Activated CD8-positive, alpha-beta T cell treated with anti-CD3 and anti-CD28 coated beads for 36 hours (primary cell): ENCODE data around the gene MAS1. TPM values are rescaled to one million over a fixed set of nuclear protein-coding genes. Genes with fewer than 3 reads are reported as not detected.

Experiments
- ATAC-seq: fragments of 200-7000 bp; cut with Tn5 transposase; one replicate; pipeline ENCODE4 v1.10.0; 2021; ENCODE audit warnings: mild to moderate bottlenecking, moderate library complexity
- CTCF ChIA-PET: fragments of 350-600 bp; sonication (Branson Sonifier 250); formaldehyde crosslinking; loops from one replicate; lab custom pipeline; 2021; ENCODE audit warnings: antibody characterized with exemption; lab: Charles Lee
- POLR2A ChIA-PET: fragments of 350-600 bp; sonication (Branson Sonifier 250); formaldehyde crosslinking; loops from one replicate; lab custom pipeline; 2021; ENCODE audit warnings: antibody characterized with exemption; lab: Charles Lee
- DNase-seq: peaks from one replicate; pipeline ENCODE4 v3.0.0-alpha.2; 2020
- H3K27ac Mint-ChIP-seq: one replicate; pipeline ENCODE4 v1.8.0; 2021; ENCODE audit warnings: mild to moderate bottlenecking, mixed read lengths
- H3K27me3 Mint-ChIP-seq: one replicate; pipeline ENCODE4 v1.8.0; 2021; ENCODE audit warnings: mixed read lengths
- H3K36me3 Mint-ChIP-seq: one replicate; pipeline ENCODE4 v1.8.0; 2021; ENCODE audit warnings: low read depth, mixed read lengths
- H3K4me1 Mint-ChIP-seq: one replicate; pipeline ENCODE4 v1.8.0; 2021; ENCODE audit warnings: low read depth, mixed read lengths
- H3K4me3 Mint-ChIP-seq: one replicate; pipeline ENCODE4 v1.8.0; 2021; ENCODE audit warnings: mild to moderate bottlenecking, moderate library complexity, mixed read lengths
- H3K9me3 Mint-ChIP-seq: one replicate; pipeline ENCODE4 v1.8.0; 2021; ENCODE audit warnings: mixed read lengths
- CTCF ChIP-seq: fragments of 200-600 bp; IDR thresholded peaks from one replicate; pipeline ENCODE4 v1.8.0; 2022; ENCODE audit warnings: antibody characterized with exemption, mild to moderate bottlenecking
- intact Hi-C: fragments of 100-400 bp; cut with micrococcal nuclease; formaldehyde crosslinking; loops from one replicate; pipeline ENCODE4 v1.10.0; 2022
- total RNA-seq, 2 experiments: library from RNA; stranded (reverse); gene quantifications; one replicate each; pipeline ENCODE4 v1.2.3, GENCODE V29; 2021

The MAS1 gene
- total RNA-seq, 2 experiments from 2014 or later: not detected

GRCh38 chr6:159886270-159886669, 4.5 kb upstream of the MAS1 start:
- no peak overlapping the region for H3K4me3 Mint-ChIP-seq
- ChIA-PET POLR2A (interaction anchor here (1.0 kb wide), 1 partner anchor 11 kb away, joined by 3 read pairs; no protein-coding TSS in a partner anchor), CTCF (no interaction called here)
- no peak for TF ChIP-seq CTCF
- ATAC-seq: no peak
- H3K4me1 Mint-ChIP-seq: no peaks in the 10 kb centered on the region
- no peak for DNase-seq
- no peaks in the 10 kb centered on the region for H3K9me3 Mint-ChIP-seq
- H3K27ac Mint-ChIP-seq: no peak overlapping the region
- H3K36me3 Mint-ChIP-seq: no peaks in the 10 kb centered on the region
- peaks cover 14% of the 10 kb centered on the region for H3K27me3 Mint-ChIP-seq
- intact Hi-C loops: no loop called here

GRCh38 chr6:159887146-159887545, 3.6 kb upstream of the MAS1 start:
- CTCF ChIA-PET: no interaction called here
- no peaks in the 10 kb centered on the region for H3K36me3 Mint-ChIP-seq
- H3K27me3 Mint-ChIP-seq: peaks cover 18% of the 10 kb centered on the region
- no peak overlapping the region for H3K4me3 Mint-ChIP-seq
- no peaks in the 10 kb centered on the region for H3K9me3 Mint-ChIP-seq
- H3K27ac Mint-ChIP-seq: no peak overlapping the region
- ATAC-seq (no peak), DNase-seq (no peak)
- H3K4me1 Mint-ChIP-seq: no peaks in the 10 kb centered on the region
- TF ChIP-seq CTCF: no peak
- intact Hi-C loops: no loop called here
- POLR2A ChIA-PET: interaction anchor here (1.0 kb wide), 1 partner anchor 12 kb away, joined by 3 read pairs; no protein-coding TSS in a partner anchor

- POLR2A ChIA-PET: no interaction called here
- intact Hi-C loops: no loop called here
- no peak overlapping the region for H3K4me3 Mint-ChIP-seq
- H3K36me3 Mint-ChIP-seq: no peaks in the 10 kb centered on the region
- no peak for TF ChIP-seq CTCF
- peaks cover 20% of the 10 kb centered on the region for H3K27me3 Mint-ChIP-seq
- H3K9me3 Mint-ChIP-seq: no peaks in the 10 kb centered on the region
- ATAC-seq: no peak
- no peaks in the 10 kb centered on the region for H3K4me1 Mint-ChIP-seq
- CTCF ChIA-PET: no interaction called here
- no peak for DNase-seq
- no peak overlapping the region for H3K27ac Mint-ChIP-seq
These were observed 3.0 kb upstream of the MAS1 start for GRCh38 chr6:159887761-159888160.

- ChIA-PET CTCF (interaction anchor here (1.8 kb wide), 1 partner anchor 40 kb away, joined by 5 read pairs; no protein-coding TSS in a partner anchor), POLR2A (no interaction called here)
- Mint-ChIP-seq H3K4me1 (no peaks in the 10 kb centered on the region), H3K4me3 (no peak overlapping the region), H3K27ac (no peak overlapping the region), H3K9me3 (no peaks in the 10 kb centered on the region), H3K27me3 (peaks cover 24% of the 10 kb centered on the region), H3K36me3 (no peaks in the 10 kb centered on the region)
- intact Hi-C loops: no loop called here
- ATAC-seq (no peak), DNase-seq (no peak)
- TF ChIP-seq CTCF: no peak
These were observed 587 bp upstream of the MAS1 start for GRCh38 chr6:159890201-159890600.

- POLR2A ChIA-PET: no interaction called here
- no peak for ATAC-seq
- no peaks in the 10 kb centered on the region for H3K9me3 Mint-ChIP-seq
- CTCF ChIA-PET: no interaction called here
- peaks cover 23% of the 10 kb centered on the region for H3K27me3 Mint-ChIP-seq
- no peaks in the 10 kb centered on the region for H3K4me1 Mint-ChIP-seq
- intact Hi-C loops: no loop called here
- DNase-seq: no peak
- TF ChIP-seq CTCF: no peak
- no peak overlapping the region for H3K4me3 Mint-ChIP-seq
- H3K27ac Mint-ChIP-seq: no peak overlapping the region
- no peaks in the 10 kb centered on the region for H3K36me3 Mint-ChIP-seq
These were observed 1.3 kb downstream of the MAS1 start for GRCh38 chr6:159892053-159892452.
